SKM-1 (cell line): ENCODE data around the gene PODNL1.
"Not testable (repeated sequence)": the region's sequence is repeated elsewhere in the genome, so short reads cannot be mapped to it uniquely, and the experiment has no call there.

Source experiments
- DNase-seq: peaks from one replicate; lab custom pipeline; 2025; ENCODE audit not compliant: unreplicated experiment; lab: John Stamatoyannopoulos, UW

The PODNL1 gene

DNA sequence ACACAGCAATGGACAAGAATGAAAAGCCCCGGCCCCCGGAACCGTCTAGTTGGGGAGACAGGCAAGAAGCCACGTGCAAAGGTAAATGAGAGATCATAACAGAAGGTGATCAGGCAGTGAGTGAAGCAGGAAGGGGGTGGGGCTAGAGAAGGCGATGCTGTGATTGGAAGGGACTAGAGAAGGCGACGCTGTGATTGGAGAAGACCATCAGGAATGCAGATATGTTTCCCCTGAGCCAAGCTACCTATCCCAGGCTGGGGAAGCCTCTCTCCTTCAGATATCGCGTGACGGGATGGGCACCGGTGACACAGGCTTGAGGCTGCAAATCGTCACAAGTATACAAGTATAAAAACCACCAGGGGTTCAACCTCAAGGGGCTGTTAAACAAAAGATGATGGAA lies 35.9 kb upstream of the PODNL1 start:
- DNase-seq: no peak

DNA sequence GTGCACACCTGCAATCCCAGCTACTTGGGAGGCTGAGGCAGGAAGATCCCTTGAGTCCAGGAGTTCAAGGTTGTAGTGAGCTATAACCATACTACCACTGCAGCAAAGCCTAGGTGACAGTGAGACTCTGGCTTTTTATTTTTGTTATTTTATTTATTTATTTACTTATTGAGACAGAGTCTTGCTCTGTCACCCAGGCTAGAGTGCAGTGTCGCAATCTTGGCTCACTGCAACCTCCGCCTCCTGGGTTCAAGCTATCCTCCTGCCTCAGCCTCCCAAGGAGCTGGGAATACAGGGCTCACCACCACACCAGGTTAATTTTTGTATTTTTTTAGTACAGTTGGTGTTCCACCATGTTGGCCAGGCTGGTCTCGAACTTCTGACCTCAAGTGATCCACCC lies 35.3 kb upstream of the PODNL1 start:
- DNase-seq: not testable (repeated sequence)

DNA sequence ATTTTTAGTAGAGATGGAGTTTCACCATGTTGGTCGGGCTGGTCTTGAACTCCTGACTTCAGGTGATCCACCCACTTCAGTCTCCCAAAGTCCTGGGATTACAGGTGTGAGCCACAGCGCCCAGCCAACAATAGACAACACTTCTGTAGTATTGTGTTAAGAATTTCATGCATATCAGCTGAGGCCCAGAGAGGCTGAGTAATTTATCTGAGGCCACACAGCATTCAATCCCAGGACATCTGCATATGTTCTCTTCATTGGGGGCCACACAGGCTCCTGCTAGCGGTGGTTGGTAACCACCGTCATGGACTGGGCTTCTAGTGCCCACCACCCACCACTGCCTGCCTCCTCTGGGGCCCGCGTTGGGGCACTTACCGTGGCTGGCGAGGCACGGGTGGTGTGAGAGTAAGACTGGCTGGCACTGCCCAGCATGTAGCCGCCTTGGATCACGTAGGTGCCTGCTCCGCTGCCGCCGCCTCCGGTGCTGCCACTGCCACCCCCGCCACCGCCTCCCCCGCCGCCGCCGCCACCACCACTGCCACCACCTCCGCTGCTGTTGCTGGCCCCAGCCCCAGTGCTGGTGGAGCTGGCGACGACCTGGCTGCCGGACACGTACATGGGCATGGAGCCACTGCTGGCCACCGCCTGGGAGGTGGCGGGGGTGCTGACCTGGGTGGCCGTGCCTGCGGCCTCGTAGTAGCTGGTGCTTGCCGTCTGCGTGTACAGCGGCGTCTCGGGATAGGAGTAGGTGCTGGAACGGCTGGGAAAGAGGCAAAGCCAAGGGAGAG lies 34.3 kb upstream of the PODNL1 start:
- no peak for DNase-seq

DNA sequence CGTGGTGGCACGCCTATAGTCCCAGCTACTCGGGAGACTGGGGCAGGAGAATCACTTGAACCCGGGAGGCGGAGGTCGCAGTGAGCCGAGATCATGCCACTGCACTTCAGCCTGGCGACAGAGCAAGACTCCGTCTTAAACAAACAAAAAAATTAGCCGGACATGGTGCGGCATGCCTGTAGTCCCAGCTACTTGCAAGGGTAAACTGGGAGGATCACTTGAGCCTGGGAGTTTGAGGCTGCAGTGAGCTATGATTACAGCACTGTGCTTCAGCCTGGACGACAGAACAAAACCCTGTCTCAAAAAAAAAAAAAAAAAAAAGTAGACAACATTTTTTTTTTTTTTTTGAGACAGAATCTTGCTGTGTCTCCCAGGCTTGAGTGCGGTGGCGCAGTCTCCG lies 33.7 kb upstream of the PODNL1 start:
- not testable (repeated sequence) for DNase-seq

GRCh38 chr19:13969897-13970296 lies 31.7 kb upstream of the PODNL1 start:
- DNase-seq: no peak

DNA sequence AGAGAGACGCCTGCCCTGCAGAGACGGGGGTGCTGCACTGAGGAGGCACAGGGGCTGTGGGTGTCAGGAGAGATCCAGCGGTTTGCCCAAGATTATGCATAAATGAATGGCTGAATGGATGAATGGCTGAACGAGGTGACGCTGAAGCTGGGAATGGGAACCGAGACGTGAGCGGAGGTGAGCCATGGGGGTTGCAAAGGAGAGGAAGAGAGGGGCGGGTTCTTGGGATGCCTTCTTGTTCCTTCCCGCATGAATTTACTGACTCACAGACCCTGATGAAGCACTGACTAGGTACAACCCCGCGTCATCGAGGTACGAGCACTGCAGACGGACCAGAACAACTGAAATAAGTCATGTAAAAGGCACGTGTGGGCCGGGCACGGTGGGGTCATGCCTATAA lies 30.8 kb upstream of the PODNL1 start:
- DNase-seq: no peak

DNA sequence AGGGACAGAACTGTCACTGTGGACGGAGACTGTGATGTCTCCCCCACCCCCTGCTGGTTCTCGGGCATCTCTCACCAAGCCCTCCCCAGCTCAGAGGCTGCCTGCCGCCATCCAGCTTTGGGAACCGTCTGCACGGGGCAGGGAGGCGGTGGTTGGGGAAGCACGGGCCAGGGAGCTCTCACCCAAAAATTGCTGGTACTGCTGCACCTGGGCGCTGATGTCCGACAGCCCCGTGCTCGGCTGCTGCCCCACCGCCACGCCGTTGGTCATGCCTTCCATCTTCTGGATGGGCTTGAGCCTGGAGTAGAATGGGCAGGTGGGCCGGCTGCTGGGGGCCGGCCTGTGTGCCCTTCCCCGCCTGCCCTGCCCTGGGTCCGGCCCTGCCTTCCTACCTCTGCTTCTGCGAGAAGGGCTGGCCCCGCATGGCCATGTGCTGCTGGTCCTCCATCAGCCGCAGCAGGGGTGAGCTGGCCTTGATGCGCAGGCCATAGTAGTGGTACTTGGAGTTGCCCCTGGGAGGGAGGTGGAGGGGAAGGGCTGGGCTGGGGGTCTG lies 30.2 kb upstream of the PODNL1 start:
- no peak for DNase-seq

DNA sequence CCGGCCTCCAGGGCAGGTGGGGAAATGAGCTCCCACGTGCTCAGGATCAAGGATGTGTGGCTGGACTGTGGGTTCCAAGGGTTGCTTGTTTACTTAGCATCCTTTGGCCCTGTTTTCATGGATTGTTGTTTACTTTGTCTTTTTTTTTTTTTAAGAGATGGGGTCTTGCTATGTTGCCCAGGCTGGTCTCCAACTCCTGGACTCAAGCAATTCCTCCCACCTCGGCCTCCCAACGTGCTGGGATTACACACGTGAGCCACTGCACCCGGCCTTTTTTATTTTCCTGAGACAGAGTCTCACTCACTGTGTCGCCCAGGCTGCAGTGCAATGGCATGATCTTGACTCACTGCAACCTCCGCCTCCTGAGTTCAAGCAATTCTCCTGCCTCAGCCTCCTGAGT lies 29.0 kb upstream of the PODNL1 start:
- not testable (repeated sequence) for DNase-seq

DNA sequence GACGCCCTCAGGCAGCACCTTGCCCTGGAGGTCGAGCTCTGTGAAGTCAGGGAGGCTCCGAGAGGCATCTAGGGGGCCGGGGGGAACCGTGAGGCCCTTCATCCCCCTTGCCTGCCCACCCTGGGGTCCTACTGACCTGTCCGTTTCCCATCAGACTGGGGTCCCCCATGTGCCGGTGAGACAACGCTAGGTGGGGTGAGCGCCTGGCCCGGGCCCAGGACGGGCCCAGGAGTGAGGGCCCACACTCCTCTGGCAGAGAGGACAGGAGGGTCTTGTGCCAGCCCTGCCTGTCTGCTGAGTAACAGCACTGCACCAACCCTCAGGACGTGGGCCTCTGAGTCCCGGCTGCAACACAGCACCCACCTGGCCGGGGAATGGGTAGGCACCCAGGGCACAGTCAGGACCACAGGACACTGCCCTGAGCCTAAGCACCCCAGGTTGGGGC lies 28.5 kb upstream of the PODNL1 start:
- DNase-seq: no peak

GRCh38 chr19:13965926-13966683 lies 27.9 kb upstream of the PODNL1 start:
- DNase-seq: no peak

DNA sequence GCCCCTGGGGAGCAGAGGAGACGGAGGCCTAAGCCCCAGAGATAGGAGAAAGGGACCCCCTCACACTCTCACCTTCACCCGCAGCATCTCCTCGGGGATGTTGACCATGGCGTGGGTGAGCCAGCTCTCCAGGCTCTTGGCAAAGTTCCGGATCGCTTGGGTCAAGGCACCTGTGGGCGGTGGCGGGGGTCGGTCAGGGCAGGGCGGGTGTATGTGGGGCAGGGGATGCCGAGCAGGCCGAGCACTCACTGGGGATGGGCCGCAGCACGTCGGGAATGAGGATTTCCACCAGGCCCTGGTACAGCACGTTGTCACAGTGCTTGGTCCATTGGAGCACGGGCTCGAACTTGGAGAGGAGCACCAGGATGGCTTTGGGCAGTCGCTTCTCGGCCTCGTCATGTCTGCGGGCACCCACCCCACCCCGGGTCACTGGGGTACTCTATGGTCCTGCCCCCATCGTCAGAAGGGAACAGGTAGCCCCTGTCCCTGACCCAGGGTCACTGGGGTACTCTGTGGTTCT lies 27.2 kb upstream of the PODNL1 start:
- no peak for DNase-seq

- no peak for DNase-seq
These were observed 26.6 kb upstream of the PODNL1 start for GRCh38 chr19:13964776-13965175.

- no peak for DNase-seq
These were observed 25.4 kb upstream of the PODNL1 start for GRCh38 chr19:13963603-13964105.

DNA sequence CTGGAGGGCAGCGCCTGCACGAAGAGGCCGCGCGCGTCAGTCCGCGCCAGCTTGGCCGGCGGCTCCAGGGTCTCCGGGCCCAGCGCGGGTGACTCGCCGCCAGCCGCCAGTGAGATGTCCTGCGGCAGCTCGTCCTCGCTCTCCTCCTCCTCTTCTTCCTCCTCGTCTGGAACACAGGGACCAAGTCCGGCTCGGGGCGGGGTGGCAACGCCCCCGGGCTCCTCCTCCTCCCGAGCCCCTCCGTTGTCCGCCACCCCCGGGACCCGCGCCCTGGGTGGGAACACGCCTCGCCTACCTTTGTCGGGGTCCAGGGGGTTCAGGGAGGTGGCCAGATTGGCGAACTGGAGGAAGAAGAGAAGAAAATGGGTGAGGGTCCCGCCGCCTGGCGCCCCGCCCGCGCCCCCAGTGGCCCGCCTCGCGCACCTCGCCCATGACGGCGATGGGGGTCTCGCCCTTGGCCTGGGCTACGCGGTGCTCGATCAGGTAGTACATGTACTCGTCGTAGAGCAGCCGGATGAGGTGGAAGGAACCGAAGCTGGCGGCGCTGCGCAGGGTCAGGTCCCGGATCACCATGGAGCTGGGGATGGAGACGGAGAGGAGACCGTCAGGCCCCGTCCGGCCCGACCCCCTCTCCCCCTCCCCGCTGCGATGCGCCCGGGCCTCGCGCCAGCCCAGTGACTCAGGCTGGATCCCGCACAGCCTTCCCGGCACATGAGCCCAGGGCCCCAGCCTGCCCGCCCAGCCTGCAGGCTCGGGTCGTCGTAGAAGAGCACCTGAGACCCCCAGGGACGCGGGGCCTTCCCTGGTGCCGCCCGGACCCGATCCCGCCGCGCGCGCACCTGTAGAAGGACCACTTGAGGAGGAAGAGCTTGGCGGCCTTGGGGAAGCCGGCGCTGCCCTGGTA lies 24.7 kb upstream of the PODNL1 start:
- no peak for DNase-seq

- DNase-seq: no peak
These were observed 23.8 kb upstream of the PODNL1 start for GRCh38 chr19:13961826-13962698.

DNA sequence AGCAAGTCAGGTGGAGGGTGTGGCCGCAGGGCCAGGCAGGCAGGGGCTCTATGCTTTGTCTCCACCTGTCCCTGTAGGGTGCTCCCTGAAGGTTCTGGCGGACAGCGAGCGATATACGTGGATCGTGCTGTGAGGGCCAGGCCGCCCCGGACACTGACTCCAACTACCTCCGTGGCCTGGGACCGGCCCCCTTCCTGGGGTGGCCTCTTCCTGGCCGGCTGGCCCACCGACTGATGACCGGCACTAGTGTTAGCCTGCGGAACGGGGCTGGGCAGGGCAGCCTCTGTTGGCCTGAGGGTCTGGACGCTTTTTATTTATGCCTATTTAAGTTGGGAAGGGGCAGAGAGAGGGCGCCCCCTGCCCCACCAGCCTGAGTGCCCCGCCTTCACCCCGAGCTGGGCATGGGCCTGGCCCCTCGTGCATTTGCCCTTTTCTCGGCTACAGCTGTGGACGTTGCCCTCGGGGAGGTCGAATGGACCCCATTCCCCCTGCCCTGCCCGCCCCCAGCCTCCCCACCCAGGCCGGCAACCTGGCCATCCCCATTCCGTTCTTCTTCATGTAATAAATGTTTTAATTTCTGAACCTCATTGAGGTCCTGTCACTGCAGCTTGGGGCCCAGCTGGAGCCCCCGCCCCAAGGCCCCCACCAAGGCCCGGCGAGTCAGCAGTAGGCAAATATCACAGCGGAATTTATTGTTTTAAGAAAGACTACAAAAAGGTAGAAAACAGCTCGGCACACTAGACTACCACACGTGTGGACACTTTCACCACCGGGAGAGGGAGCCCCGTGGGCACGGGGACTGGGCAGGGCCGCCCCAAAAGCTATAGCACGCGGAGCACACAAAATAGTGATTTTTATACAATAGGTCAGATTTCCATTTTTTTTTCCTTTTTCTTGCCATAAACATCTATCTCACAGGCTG lies 22.9 kb upstream of the PODNL1 start:
- no peak for DNase-seq

GRCh38 chr19:13959962-13960862 lies 22.0 kb upstream of the PODNL1 start:
- DNase-seq: no peak
